HG03060 (cell line): ENCODE measurements around the gene DAD1.

Experiments
- ATAC-seq: cut with Tn5 transposase; IDR thresholded peaks from one replicate; pipeline ENCODE4 v1.9.1; 2021; ENCODE audit warnings: low read depth, moderate number of reproducible peaks; ENCODE audit not compliant: unreplicated experiment

Gene DAD1

GRCh38 chr14:22540811-22541360 is 48.1 kb downstream of the DAD1 start:
- ATAC-seq, result no peak

GRCh38 chr14:22540293-22540692 is 48.7 kb downstream of the DAD1 start:
- ATAC-seq, result no peak

DNA sequence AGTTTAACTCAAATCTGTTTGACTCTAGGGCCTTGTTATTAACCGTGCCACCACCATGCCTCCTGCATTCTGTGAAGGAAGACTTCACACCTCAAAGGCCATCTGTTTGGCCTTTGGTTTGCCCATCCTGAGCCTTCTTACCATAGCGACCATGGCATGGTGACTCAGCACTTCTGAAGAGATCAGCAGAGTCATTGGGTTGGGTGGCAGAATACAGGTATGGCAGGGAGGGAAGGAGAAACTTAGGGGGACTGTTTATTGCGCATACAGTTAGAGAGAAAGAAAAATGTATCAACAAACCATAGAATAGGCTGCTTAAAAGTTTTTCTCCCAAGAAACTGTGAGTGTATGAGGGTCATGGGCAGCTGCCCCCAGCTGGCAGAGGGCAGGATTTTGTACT is 49.2 kb downstream of the DAD1 start:
- no peak for ATAC-seq

- ATAC-seq, result no peak
Observed at GRCh38 chr14:22538671-22539228, 50.3 kb downstream of the DAD1 start.

DNA sequence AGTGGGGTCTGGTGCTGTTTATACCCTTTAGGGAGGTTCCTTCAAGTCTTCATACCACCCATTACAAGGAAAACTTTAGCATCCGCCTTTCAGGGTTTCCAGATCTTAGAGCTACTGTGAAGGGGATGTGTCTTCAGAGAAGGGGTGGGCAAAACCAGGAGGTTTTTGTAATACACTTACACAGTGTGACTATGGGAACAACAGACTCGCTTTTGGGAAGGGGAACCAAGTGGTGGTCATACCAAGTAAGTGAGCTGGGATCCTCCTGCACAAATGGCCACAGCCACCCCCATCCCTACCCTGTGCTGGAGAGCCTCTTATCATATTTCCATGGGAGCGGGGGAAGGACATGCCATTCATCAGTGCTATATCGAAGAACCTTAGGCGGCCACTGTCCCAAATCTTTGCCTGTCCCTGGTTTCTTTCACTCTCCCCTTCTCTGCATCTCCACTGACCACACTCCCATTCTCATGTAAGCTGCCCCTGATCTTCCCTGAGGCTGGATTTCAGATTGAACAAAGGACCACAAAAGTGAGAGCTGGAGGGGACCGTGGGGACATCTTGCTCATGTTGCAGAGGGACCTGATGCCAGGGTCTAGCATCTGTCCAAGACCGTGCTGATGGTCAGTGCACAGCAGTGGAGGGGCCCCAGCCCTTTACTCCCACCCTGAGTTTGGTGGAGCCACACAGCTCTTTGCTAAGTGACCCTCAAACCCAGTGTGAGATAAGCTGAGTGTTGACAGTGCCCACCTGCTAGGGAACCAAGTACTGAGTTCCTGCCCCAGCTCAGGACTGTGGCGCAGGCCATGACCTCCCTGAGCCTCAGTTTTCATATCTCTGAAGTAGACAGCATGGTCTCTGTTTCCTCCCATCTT is 51.4 kb downstream of the DAD1 start:
- no peak for ATAC-seq

DNA sequence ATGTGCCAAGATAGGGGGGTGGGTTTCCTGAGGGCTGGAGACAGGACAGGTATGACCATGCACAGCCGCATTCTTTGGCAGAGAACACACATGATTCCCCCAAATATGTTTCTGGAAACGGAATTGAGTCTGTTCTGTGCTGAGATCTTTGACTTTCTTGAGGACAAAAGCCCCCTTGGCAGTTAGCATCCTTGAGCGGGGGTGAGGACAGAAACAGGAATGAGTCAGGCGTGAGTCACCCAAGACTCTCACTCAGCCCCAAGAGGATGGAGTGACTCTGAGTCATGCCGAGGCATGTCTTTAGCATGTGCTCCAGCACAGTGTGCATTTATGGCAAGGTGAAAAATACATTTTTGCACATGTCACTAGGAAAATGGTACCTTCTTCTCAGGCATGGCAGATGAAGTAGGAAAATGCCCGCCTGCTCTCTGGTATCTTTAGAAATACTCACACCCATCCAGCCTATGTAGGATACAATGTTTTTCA is 52.1 kb downstream of the DAD1 start:
- peak; percentile 82 for ATAC-seq

DNA sequence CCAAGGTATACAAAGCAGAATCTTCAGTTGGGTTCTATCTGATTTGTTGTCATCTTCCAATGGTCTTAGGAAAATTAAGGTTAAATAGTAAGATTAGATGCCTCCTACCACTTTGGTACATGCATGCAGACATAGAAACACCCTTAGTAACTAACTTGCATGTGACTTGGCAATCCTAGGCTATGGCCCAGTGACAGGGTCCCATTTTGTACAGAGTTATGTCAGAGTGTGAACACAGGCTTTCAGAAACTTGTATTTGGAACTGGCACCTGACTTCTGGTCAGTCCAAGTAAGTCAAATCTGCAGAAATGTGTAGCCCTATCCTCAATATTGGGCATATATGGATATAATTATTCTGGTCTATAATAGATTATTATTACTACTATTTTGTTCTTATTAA is 53.1 kb downstream of the DAD1 start:
- no peak for ATAC-seq

DNA sequence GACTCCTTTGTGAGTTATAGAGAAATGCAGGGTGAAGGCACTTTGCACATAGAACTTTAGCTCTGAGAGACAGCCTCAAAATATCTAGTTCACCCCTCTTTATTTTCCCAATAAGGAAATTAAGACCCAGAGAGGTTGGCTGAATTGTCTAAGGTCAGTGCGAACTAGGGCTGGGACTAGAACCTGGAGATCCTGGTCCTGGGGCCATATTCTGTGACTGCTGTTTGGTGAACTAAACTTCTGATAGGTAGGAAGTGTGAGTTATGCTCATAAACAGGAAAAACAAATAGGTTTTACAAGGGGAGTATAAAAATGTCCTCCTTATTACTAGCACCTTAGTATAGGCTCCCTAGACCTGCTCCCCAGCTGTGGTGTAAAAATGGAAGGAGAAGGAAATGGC is 53.9 kb downstream of the DAD1 start:
- ATAC-seq, result no peak

- ATAC-seq, result no peak
Observed at GRCh38 chr14:22534547-22534946, 54.5 kb downstream of the DAD1 start.

GRCh38 chr14:22533739-22534359 is 55.2 kb downstream of the DAD1 start:
- ATAC-seq, result no peak

DNA sequence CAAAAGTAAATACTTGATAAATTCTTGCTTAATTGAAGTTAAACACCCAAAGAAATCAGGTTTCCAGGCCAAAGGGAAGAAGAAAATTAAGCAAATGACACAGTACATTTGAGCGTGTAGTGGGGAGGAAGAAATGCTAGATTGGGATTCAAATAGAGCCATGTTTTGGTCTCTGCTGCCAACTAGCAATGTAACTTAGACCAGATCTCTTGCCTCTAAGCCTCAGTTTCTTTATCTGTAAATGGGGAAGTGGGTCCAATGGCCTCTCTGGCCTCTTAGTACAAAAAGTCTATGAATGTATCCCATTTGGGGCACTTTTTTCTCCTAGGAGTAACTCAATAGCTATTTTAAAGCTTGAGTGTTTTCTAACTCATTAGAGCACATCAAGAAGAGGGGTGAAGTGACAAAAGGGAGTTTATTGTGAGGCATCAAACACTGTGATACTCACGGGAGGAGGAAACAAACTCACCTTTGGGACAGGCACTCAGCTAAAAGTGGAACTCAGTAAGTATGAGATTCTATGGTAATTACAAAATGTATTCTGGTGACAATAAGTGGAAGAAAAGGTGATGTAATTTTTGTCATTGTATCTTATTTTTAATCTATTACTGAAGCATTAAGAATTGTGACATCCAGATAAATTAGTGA is 55.8 kb downstream of the DAD1 start:
- ATAC-seq, result no peak

DNA sequence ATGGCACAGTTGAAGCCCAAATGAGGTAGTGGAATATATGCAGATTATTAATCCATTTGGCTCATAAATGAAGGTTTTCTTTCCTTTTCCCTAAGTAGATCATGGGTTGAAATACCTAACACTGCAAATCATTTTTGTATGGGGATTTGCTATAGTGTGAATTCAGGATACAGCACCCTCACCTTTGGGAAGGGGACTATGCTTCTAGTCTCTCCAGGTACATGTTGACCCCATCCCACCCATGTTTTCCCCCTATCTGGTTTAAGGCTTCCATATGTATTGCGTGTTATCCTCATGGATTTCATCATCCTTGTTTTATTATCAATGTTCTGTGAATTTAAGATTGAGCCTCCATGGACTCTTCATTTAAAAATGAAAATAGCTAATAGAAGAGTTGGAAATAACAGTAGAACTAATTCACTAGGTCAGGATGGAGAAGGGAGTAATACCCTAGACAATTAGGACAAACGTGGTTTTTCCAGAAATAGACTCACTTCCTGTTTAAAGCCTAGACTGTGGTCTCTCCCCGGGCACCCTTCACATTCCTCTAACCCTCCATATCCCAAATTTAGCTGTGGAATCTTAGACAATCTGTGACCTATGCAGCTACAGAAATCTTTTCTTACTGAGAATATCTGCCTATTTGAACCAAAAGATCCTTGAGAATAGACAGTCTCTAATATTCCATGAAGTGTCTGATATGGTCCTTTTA is 56.5 kb downstream of the DAD1 start:
- ATAC-seq, result no peak

GRCh38 chr14:22531451-22532344 is 57.3 kb downstream of the DAD1 start:
- peak; percentile 67 for ATAC-seq

GRCh38 chr14:22530127-22530526 is 58.9 kb downstream of the DAD1 start:
- ATAC-seq, result no peak

DNA sequence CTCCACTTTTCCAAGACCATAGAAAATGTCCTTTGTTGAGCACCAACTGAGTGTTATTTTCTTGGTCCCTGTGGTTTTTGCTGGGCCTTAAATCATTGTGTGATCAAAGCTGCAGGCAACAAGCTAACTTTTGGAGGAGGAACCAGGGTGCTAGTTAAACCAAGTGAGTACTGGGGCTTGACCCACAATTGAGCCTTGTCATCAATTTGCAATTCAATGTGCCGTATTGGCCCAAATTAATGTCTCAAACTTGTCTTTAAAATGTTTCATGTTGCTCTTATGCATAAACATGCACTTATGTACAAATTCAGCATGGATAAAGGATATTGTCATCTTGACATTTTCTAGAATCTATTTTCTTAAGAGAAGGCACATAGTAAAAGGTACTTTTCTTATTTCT is 62.3 kb downstream of the DAD1 start:
- ATAC-seq, result no peak

GRCh38 chr14:22526218-22526617 is 62.8 kb downstream of the DAD1 start:
- ATAC-seq, result no peak

- no peak for ATAC-seq
Observed at GRCh38 chr14:22524784-22525161, 64.3 kb downstream of the DAD1 start.

GRCh38 chr14:22524115-22524783 is 64.8 kb downstream of the DAD1 start:
- no peak for ATAC-seq

GRCh38 chr14:22523283-22523682 is 65.7 kb downstream of the DAD1 start:
- no peak for ATAC-seq
